ENCODE measurements around the gene MUC15. TPM values are rescaled to one million over a fixed set of nuclear protein-coding genes. Genes with fewer than 3 reads are reported as not detected.

Gene MUC15
- polyA plus RNA-seq, 1 of the 3 experiments (the other 2 are of a cell fraction), result not detected

DNA sequence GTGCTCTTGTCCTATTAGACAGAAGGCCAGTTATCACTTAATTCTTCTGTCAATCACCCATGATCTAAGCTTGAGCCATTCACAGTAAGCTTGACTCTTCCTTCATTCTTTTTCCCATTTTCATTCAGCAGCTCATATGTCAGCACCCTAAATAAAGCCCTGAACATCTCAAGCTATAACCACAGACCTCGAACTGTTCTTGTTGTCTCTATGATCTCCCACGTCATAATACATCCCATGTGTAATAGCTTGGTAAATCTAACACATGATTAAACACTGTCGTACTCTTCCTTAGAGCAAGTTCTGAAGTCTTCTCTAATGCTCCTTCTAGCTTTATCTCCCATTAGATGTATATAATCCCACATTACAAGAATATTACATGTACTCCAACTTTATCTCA is 14.4 kb downstream of the MUC15 start:
- no peak overlapping the region for H3K9ac ChIP-seq
- CTCF ChIA-PET, result interaction anchor here (0.9 to 1.4 kb wide), 2 partner anchors 15 to 260 kb away, joined by 3 read pairs; no protein-coding TSS in a partner anchor
- no peak for DNase-seq

DNA sequence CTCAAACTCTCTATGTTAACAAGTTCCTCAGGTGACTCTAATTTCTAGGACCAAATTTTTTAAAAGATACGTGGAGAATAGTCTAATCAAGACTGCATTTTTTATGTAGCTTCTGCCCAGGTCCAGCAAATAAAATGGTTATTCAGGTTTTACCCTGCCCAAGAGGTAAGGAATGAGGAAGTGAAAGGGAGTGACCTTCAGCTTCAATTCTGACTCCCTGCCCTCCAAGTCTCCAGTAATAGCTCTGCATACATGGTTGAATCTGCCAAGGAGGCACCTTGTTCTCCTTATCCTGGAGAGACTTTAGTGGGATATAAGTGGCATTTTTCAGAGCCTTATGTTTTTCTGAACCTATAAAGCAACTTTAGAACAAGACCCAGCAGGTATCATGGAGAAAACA is 15.5 kb downstream of the MUC15 start:
- Histone ChIP-seq H3K9me2 (no peaks in the 10 kb centered on the region), H3K4me3 (ENCODE audit: low read depth in 2 of 2, low read length in 1 of 2) (no peak overlapping the region), H3K9me3 (no peaks in the 10 kb centered on the region), H3K9ac (no peak overlapping the region), H3K4me1 (ENCODE audit: control insufficient read depth in 1 of 2, insufficient read depth in 2 of 2, low read depth in 1 of 2, low read length in 1 of 2) (peaks cover 0 to 13% of the 10 kb centered on the region in 2 experiments; a peak in 1 of 4 replicates), H3K4me2 (no peak overlapping the region), H2AFZ (ENCODE audit: low read depth) (no peak overlapping the region), H3F3A (replicated peaks; ENCODE audit: insufficient read depth) (no peaks in the 10 kb centered on the region), H3K79me2 (ENCODE audit: insufficient read depth) (no peaks in the 10 kb centered on the region; the same call in 1 of the 2 replicates), H3K27ac (ENCODE audit: low read depth in 2 of 2, low read length in 1 of 2) (no peak overlapping the region), H3K27me3 (ENCODE audit: insufficient read depth) (no peaks in the 10 kb centered on the region), H4K20me1 (ENCODE audit: insufficient read depth) (no peaks in the 10 kb centered on the region), H3K36me3 (replicated peaks in 1 of 2; ENCODE audit: control insufficient read depth in 1 of 2, insufficient read depth in 2 of 2, low read length in 1 of 2) (no peaks in the 10 kb centered on the region)
- WGBS (ENCODE audit: low lambda C conversion rate), result 62% methylated on average over 1 of the region's 1 CpG
- POLR2A ChIA-PET, result no interaction called here
- TF ChIP-seq USF2 (IDR thresholded peaks at IDR 0.05; ENCODE audit: borderline replicate concordance, low read depth, low read length) (no peak), CHD2 (IDR thresholded peaks at IDR 0.05; ENCODE audit: low read length, partially characterized antibody) (no peak), FOSL2 (IDR thresholded peaks at IDR 0.05; ENCODE audit: borderline replicate concordance, low read depth) (no peak), EP300 (IDR thresholded peaks at IDR 0.05; ENCODE audit: borderline replicate concordance in 1 of 2, low read depth in 1 of 2, low read length in 1 of 2) (no peak), FOXJ3 (CRISPR knock-in tag; IDR thresholded peaks at IDR 0.05) (no peak), IRF3 (IDR thresholded peaks at IDR 0.05; ENCODE audit: low read depth, low read length) (no peak), JUND (IDR thresholded peaks at IDR 0.05) (no peak), SIN3A (IDR thresholded peaks at IDR 0.05; ENCODE audit: borderline replicate concordance, low read depth, low read length) (no peak), RFX5 (IDR thresholded peaks at IDR 0.05; ENCODE audit: low read length) (no peak), RXRA (IDR thresholded peaks at IDR 0.05; ENCODE audit: borderline replicate concordance, low read depth) (no peak), SMC3 (IDR thresholded peaks at IDR 0.05; ENCODE audit: low read depth, low read length) (no peak), EZH2phosphoT487 (IDR thresholded peaks at IDR 0.05; ENCODE audit: borderline replicate concordance, low read depth) (no peak), TEAD4 (IDR thresholded peaks at IDR 0.05; ENCODE audit: borderline replicate concordance, insufficient read depth) (no peak), RCOR1 (IDR thresholded peaks at IDR 0.05; ENCODE audit: low read length) (no peak)
- CTCF ChIA-PET, result interaction anchor here (0.9 to 1.2 kb wide), 4 partner anchors 14 to 687 kb away, joined by 3 to 5 read pairs (median 3); no protein-coding TSS in a partner anchor
- no peak for DNase-seq

More for the DNA sequence above, 14.4 kb downstream of the MUC15 start:
- H3K36me3 ChIP-seq (replicated peaks in 1 of 2; ENCODE audit: control insufficient read depth in 1 of 2, insufficient read depth in 2 of 2, low read length in 1 of 2), result no peaks in the 10 kb centered on the region
- H3K4me3 ChIP-seq (ENCODE audit: low read depth in 2 of 2, low read length in 1 of 2), result no peak overlapping the region
- TF ChIP-seq RXRA (IDR thresholded peaks at IDR 0.05; ENCODE audit: borderline replicate concordance, low read depth) (no peak), IRF3 (IDR thresholded peaks at IDR 0.05; ENCODE audit: low read depth, low read length) (no peak), GABPA (IDR thresholded peaks at IDR 0.05; ENCODE audit: low read depth) (no peak), CHD2 (IDR thresholded peaks at IDR 0.05; ENCODE audit: low read length, partially characterized antibody) (no peak), MAX (IDR thresholded peaks at IDR 0.05; ENCODE audit: low read depth) (no peak), GATA2 (CRISPR knock-in tag; IDR thresholded peaks at IDR 0.05) (no peak), NFIC (IDR thresholded peaks at IDR 0.05; ENCODE audit: borderline replicate concordance) (no peak), RCOR1 (IDR thresholded peaks at IDR 0.05; ENCODE audit: low read length) (no peak), FOXJ3 (CRISPR knock-in tag; IDR thresholded peaks at IDR 0.05) (no peak), TEAD4 (IDR thresholded peaks at IDR 0.05; ENCODE audit: borderline replicate concordance, insufficient read depth) (no peak)
- TF ChIP-seq, protein P1, sequence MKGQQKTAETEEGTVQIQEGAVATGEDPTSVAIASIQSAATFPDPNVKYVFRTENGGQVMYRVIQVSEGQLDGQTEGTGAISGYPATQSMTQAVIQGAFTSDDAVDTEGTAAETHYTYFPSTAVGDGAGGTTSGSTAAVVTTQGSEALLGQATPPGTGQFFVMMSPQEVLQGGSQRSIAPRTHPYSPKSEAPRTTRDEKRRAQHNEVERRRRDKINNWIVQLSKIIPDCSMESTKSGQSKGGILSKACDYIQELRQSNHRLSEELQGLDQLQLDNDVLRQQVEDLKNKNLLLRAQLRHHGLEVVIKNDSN (IDR thresholded peaks at IDR 0.05; ENCODE audit: borderline replicate concordance, low read depth), result no peak
- H3K9me3 ChIP-seq, result no peaks in the 10 kb centered on the region
- no peak overlapping the region for H3K27ac ChIP-seq (ENCODE audit: low read depth in 2 of 2, low read length in 1 of 2)
- H3K79me2 ChIP-seq (ENCODE audit: insufficient read depth), result no peaks in the 10 kb centered on the region; the same call in 1 of the 2 replicates
- WGBS (ENCODE audit: low lambda C conversion rate), result 46% methylated on average over 3 of the region's 3 CpGs
- no peaks in the 10 kb centered on the region for H3F3A ChIP-seq (replicated peaks; ENCODE audit: insufficient read depth)
- H3K27me3 ChIP-seq (ENCODE audit: insufficient read depth), result no peaks in the 10 kb centered on the region
- no peaks in the 10 kb centered on the region for H4K20me1 ChIP-seq (ENCODE audit: insufficient read depth)
- peaks cover 0 to 13% of the 10 kb centered on the region in 2 experiments; a peak in 1 of 4 replicates for H3K4me1 ChIP-seq (ENCODE audit: control insufficient read depth in 1 of 2, insufficient read depth in 2 of 2, low read depth in 1 of 2, low read length in 1 of 2)
- H3K4me2 ChIP-seq, result no peak overlapping the region
- no peak overlapping the region for H2AFZ ChIP-seq (ENCODE audit: low read depth)
- H3K9me2 ChIP-seq, result no peaks in the 10 kb centered on the region
- POLR2A ChIA-PET, result no interaction called here

Data from SK-N-SH (cell line).